Stimulated activated CD4-positive, alpha-beta T cell treated with anti-CD3 and anti-CD28 coated beads, Interleukin-2, amount 100 ng/mL, for 48 hours (primary cell): ENCODE data around the gene CAMP.
"Not testable (repeated sequence)": the region's sequence is repeated elsewhere in the genome, so short reads cannot be mapped to it uniquely, and the experiment has no call there.

Experiments
- DNase-seq, 2 donors: peaks; one replicate each; pipeline ENCODE4 v3.0.0-alpha.2; 2020

The CAMP gene

GRCh38 chr3:48222616-48223513, at the start of gene CAMP:
TSS of gene CAMP (plus strand) at chr3:48223495. CDS start at chr3:48223512, 17 bp downstream.
- DNase-seq: no peak

GRCh38 chr3:48178072-48178471, 45.2 kb upstream of the CAMP start:
- no peak for DNase-seq

GRCh38 chr3:48180021-48180420, 43.3 kb upstream of the CAMP start:
- no peak for DNase-seq

GRCh38 chr3:48180531-48181253, 42.6 kb upstream of the CAMP start:
- DNase-seq: no peak

GRCh38 chr3:48184299-48184698, 39.0 kb upstream of the CAMP start:
- no peak for DNase-seq

GRCh38 chr3:48185129-48185528, 38.2 kb upstream of the CAMP start:
- no peak for DNase-seq

GRCh38 chr3:48186631-48187300, 36.5 kb upstream of the CAMP start:
- no peak for DNase-seq

GRCh38 chr3:48187301-48187578, 36.1 kb upstream of the CAMP start:
- no peak for DNase-seq

- peak; percentile 3 to 37 for DNase-seq
These were observed 35.6 kb upstream of the CAMP start for GRCh38 chr3:48187579-48188265.

- peak; percentile 87 to 93 for DNase-seq
These were observed 34.8 kb upstream of the CAMP start, which contains the start of gene CDC25A for GRCh38 chr3:48188266-48189201. TSS of gene CDC25A (minus strand) at chr3:48188417. CDS start at chr3:48187947, 470 bp downstream.

GRCh38 chr3:48189321-48189720, 34.0 kb upstream of the CAMP start:
- DNase-seq: no peak

GRCh38 chr3:48190911-48191310, 32.4 kb upstream of the CAMP start:
- DNase-seq: no peak

- peak; percentile 21 to 28 for DNase-seq
These were observed 28.7 kb upstream of the CAMP start for GRCh38 chr3:48194446-48195071.

GRCh38 chr3:48196611-48197010, 26.7 kb upstream of the CAMP start:
- no peak for DNase-seq

- no peak for DNase-seq
These were observed 24.2 kb upstream of the CAMP start for GRCh38 chr3:48199117-48199516.

GRCh38 chr3:48202632-48203031, 20.7 kb upstream of the CAMP start:
- no peak for DNase-seq

GRCh38 chr3:48208076-48208475, 15.2 kb upstream of the CAMP start:
- no peak for DNase-seq

- DNase-seq: no peak
These were observed 13.8 kb upstream of the CAMP start for GRCh38 chr3:48209445-48209844.

- not testable (repeated sequence) for DNase-seq
These were observed 12.8 kb upstream of the CAMP start for GRCh38 chr3:48210534-48210933.

GRCh38 chr3:48211776-48212175, 11.5 kb upstream of the CAMP start:
- DNase-seq: not testable (repeated sequence)

GRCh38 chr3:48214225-48214624, 9.1 kb upstream of the CAMP start:
- no peak for DNase-seq
